ENCODE results near the gene LRP1. TPM values are rescaled to one million over a fixed set of nuclear protein-coding genes. Genes with fewer than 3 reads are reported as not detected.
A peak's percentile ranks its signal among the peaks of the same experiment; 100 is the strongest.

Gene LRP1
- total RNA-seq, 1 donor from 2014 or later: 61.0 TPM

DNA sequence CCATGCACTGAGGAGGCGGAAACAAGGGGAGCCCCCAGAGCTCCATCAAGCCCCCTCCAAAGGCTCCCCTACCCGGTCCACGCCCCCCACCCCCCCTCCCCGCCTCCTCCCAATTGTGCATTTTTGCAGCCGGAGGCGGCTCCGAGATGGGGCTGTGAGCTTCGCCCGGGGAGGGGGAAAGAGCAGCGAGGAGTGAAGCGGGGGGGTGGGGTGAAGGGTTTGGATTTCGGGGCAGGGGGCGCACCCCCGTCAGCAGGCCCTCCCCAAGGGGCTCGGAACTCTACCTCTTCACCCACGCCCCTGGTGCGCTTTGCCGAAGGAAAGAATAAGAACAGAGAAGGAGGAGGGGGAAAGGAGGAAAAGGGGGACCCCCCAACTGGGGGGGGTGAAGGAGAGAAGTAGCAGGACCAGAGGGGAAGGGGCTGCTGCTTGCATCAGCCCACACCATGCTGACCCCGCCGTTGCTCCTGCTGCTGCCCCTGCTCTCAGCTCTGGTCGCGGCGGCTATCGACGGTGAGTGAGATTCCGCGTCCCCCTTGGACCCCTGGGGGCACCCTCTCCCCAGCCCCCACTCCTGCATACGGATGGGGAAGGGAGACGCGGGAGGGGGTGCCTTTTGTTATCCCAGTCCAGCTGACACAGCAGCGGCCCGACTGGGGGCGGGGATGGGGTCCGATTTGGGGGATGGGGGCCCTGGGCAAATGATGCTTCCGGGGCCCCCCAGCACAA lies 400 bp downstream of the LRP1 start:
- H3K9me3 ChIP-seq (replicated peaks): no peaks in the 10 kb centered on the region
- peak overlapping the region; percentile 91 for H3K4me3 ChIP-seq
- no peak for TF ChIP-seq CTCF (IDR thresholded peaks at IDR 0.05; ENCODE audit: borderline replicate concordance)
- intact Hi-C loops (cut with micrococcal nuclease): no loop called here
- no peaks in the 10 kb centered on the region for H3K27me3 ChIP-seq (ENCODE audit: low read depth)
- H3K27ac ChIP-seq (replicated peaks): peak overlapping the region; percentile 99
- H3K4me1 ChIP-seq: peaks cover 63% of the 10 kb centered on the region
- DNase-seq: no peak
- no peaks in the 10 kb centered on the region for H3K36me3 ChIP-seq

DNA sequence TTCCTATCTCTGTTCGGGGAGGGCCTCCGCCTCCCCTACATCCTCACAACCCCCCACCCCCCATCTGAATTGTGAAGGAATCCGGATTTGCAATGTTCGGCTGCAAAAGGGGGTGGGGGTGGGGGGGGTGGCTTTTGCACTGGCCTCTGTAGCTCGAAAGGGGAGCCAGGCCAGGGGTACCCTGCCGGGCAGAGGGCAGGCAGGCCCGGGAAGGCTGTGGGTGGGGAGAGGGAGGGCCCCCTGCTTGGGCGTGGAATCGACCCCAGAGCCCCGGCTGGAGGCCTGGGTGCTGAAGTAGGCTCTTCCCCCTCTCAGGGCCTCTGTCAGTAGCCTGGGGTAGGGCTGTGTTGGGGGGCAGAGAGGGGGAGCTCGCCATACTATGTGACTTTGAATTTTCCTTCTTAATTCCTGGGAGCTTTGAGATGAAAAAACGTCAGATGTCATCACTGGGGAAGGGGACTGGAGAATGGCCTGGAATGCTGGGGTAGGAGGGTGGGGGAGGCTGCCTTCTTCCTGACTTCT lies 1.1 kb downstream of the LRP1 start:
- peak overlapping the region; percentile 99 for H3K27ac ChIP-seq (replicated peaks)
- DNase-seq: no peak
- H3K4me3 ChIP-seq: peak overlapping the region; percentile 91
- TF ChIP-seq CTCF (IDR thresholded peaks at IDR 0.05; ENCODE audit: borderline replicate concordance): no peak
- no peaks in the 10 kb centered on the region for H3K27me3 ChIP-seq (ENCODE audit: low read depth)
- no peaks in the 10 kb centered on the region for H3K36me3 ChIP-seq
- H3K9me3 ChIP-seq (replicated peaks): no peaks in the 10 kb centered on the region
- peaks cover 70% of the 10 kb centered on the region for H3K4me1 ChIP-seq
- intact Hi-C loops (cut with micrococcal nuclease): no loop called here

DNA sequence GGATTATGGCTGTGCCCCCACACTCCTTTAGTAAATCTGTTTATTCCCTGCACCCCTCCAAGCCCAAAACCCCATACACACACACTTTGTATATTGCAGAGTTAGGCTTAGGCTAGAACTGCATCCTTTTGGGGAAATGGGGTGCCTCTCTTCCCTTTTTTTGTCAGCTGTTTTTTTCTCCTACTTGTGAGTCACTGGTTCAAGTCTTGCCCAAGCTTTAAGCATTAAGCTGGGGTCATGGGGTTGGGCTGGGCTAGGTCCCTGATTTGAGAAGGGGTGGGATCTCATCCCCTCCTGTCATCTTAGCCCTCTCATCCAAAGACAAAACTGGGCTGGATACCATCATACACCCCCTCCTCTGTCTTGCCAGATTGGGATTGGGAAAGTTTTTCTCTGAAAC lies 1.6 kb downstream of the LRP1 start:
- Histone ChIP-seq H3K9me3 (replicated peaks) (no peaks in the 10 kb centered on the region), H3K36me3 (no peaks in the 10 kb centered on the region), H3K27ac (replicated peaks) (peak overlapping the region; percentile 99), H3K4me1 (peaks cover 75% of the 10 kb centered on the region), H3K27me3 (ENCODE audit: low read depth) (no peaks in the 10 kb centered on the region), H3K4me3 (peak overlapping the region; percentile 91)
- intact Hi-C loops (cut with micrococcal nuclease): no loop called here
- no peak for DNase-seq
- no peak for TF ChIP-seq CTCF (IDR thresholded peaks at IDR 0.05; ENCODE audit: borderline replicate concordance)

GRCh38 chr12:57130941-57131340 lies 2.7 kb downstream of the LRP1 start:
- intact Hi-C loops (cut with micrococcal nuclease): no loop called here
- Histone ChIP-seq H3K4me1 (peaks cover 86% of the 10 kb centered on the region), H3K9me3 (replicated peaks) (no peaks in the 10 kb centered on the region), H3K27me3 (ENCODE audit: low read depth) (no peaks in the 10 kb centered on the region), H3K4me3 (peak overlapping the region; percentile 91), H3K36me3 (no peaks in the 10 kb centered on the region), H3K27ac (replicated peaks) (peak overlapping the region; percentile 99)
- no peak for TF ChIP-seq CTCF (IDR thresholded peaks at IDR 0.05; ENCODE audit: borderline replicate concordance)
- no peak for DNase-seq

GRCh38 chr12:57131896-57132744 lies 3.8 kb downstream of the LRP1 start:
- DNase-seq: no peak
- Histone ChIP-seq H3K4me3 (peak overlapping the region; percentile 91), H3K27ac (replicated peaks) (peak overlapping the region; percentile 99)

More at GRCh38 chr12:57131896-57132744, 3.8 kb downstream of the LRP1 start:
- intact Hi-C loops (cut with micrococcal nuclease): no loop called here
- H3K36me3 ChIP-seq: no peaks in the 10 kb centered on the region
- no peak for TF ChIP-seq CTCF (IDR thresholded peaks at IDR 0.05; ENCODE audit: borderline replicate concordance)
- H3K27me3 ChIP-seq (ENCODE audit: low read depth): no peaks in the 10 kb centered on the region
- H3K4me1 ChIP-seq: peaks cover 90% of the 10 kb centered on the region
- H3K9me3 ChIP-seq (replicated peaks): no peaks in the 10 kb centered on the region
